ENCODE results near the gene SMIM29. TPM values are rescaled to one million over a fixed set of nuclear protein-coding genes. Genes with fewer than 3 reads are reported as not detected.

The SMIM29 gene
- total RNA-seq, 4 donors from 2014 or later = 17.3 to 21.6 (median 18.2) TPM

DNA sequence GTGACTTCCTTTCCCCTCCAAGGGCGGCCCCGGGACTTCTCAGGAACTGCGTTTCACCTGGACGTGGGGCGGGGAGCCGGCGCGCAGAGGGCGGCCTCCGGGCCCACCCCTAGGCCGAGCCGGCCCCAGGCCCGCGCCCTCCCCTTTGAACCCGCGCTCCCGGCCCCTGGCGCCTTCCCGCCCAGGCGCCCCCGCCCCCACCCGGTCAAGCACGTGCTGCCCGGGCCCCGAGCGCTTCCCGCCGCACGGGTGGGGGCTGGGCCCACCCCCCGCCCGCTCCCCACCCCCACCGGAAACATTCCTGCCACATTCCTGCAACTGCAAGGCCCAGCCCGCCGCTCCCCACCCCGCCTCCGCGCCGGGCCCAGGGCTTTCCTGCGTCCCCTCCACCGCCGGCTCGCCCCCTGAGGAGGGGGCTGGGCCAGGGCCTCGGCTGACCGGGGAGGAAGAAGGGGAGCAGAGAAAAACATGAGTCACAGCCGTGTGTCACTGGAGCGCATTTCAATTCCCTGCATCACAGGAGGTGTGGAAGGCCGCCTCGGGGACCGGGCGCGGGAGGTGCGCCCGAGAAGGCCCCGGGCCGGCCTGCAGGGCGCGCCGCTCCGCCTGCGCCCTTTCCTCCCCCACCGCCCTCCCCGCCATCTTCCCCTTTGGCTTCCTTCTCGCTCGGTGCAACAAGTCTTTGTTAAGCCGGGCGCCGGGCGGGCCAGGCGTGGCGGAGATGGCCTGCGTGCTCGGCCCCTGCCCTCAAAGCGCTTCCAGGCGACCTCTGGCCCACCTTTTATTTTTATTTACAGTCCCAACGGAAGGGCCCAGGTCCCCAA, 13.3 kb downstream of the SMIM29 start:
- peak in 1 of 4 donors; percentile 48 for TF ChIP-seq POLR2A (IDR thresholded peaks at IDR 0.05)
- TF ChIP-seq, protein P1, sequence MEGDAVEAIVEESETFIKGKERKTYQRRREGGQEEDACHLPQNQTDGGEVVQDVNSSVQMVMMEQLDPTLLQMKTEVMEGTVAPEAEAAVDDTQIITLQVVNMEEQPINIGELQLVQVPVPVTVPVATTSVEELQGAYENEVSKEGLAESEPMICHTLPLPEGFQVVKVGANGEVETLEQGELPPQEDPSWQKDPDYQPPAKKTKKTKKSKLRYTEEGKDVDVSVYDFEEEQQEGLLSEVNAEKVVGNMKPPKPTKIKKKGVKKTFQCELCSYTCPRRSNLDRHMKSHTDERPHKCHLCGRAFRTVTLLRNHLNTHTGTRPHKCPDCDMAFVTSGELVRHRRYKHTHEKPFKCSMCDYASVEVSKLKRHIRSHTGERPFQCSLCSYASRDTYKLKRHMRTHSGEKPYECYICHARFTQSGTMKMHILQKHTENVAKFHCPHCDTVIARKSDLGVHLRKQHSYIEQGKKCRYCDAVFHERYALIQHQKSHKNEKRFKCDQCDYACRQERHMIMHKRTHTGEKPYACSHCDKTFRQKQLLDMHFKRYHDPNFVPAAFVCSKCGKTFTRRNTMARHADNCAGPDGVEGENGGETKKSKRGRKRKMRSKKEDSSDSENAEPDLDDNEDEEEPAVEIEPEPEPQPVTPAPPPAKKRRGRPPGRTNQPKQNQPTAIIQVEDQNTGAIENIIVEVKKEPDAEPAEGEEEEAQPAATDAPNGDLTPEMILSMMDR (IDR thresholded peaks at IDR 0.05) = no peak
- no peaks in the 10 kb centered on the region for H3K9me3 ChIP-seq
- peak overlapping the region; percentile 93 to 98 (median 96) for H3K27ac ChIP-seq
- peak overlapping the region; percentile 71 to 88 (median 80) for H3K4me3 ChIP-seq
- no peak for DNase-seq
- WGBS, 2 donors = 8 to 14% methylated on average over 12 to 21 of the region's 75 CpGs
- peaks cover 0 to 9% (median under 1%) of the 10 kb centered on the region in 3 donors for H3K36me3 ChIP-seq
- H3K4me1 ChIP-seq = peaks cover 0 to 59% (median 21%) of the 10 kb centered on the region in 3 donors
- intact Hi-C loops (cut with DNase I) = no loop called here
- no peaks in the 10 kb centered on the region for H3K27me3 ChIP-seq

DNA sequence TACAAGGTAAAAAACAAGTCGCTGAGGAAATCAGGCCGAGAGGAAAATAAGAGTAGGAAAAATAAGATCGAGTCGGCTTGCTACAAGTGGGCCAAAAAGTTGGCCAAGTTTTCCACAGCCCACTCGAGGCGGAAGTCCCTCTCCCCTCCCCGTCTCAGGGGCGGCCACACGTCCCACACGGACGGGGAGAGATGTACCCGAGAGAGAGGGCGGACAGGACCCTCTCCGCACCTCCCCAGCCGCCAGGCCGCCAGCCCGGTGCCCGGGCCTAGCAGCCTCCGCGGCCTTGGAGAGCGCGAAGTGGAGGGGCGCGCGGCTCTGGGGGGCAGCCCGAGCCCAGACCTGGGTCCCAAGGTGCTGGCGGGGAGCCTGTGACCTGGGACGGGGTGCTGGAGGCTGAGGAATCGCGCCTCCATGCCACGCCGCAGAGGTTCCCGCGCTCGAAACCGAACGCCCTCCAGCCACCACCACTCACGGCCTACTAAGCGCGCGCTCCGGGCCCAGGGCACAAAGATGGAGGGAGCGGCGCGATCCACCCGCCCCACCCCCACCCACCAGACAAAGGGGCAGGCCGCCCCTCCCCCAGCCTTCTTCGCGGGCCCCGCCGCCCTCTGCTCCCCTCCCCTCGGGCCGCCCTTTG, 14.0 kb downstream of the SMIM29 start:
- TF ChIP-seq, protein P1 (IDR thresholded peaks at IDR 0.05) = no peak
- TF ChIP-seq POLR2A (IDR thresholded peaks at IDR 0.05) = no peak
- no peak for DNase-seq
- intact Hi-C loops (cut with DNase I) = no loop called here
- H3K4me3 ChIP-seq = peak overlapping the region in 2 of 4 donors; percentile 77 to 83
- WGBS, 2 donors = 71 to 77% methylated on average over 11 to 15 of the region's 53 CpGs
- peaks cover 0 to 59% (median 27%) of the 10 kb centered on the region in 3 donors for H3K4me1 ChIP-seq
- H3K27ac ChIP-seq = peak overlapping the region; percentile 93 to 98 (median 96)
- H3K9me3 ChIP-seq = no peaks in the 10 kb centered on the region
- peaks cover 0 to 2% (median 0%) of the 10 kb centered on the region in 3 donors for H3K36me3 ChIP-seq
- no peaks in the 10 kb centered on the region for H3K27me3 ChIP-seq

DNA sequence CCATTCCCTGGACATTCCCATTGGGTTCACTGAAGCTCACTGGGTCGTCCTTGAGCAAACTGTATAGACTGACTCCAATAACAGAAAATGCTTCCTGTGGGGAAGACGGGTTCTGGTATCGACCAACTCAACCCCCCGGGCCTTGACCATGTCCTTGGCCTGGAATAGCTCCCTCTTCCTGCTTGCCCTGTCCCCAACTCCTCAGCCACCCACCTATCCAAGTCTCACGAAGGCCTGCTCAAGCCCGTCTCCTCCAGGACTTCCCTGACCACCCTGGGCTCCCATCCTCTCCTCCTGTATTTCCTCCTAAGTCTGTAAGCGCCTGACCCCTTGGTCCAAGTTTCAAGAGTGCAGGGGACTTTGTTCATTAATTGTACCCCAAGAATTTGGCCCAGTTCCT, 14.9 kb downstream of the SMIM29 start:
- peak overlapping the region; percentile 13 to 97 (median 71) for H3K27ac ChIP-seq
- TF ChIP-seq, protein P1 (IDR thresholded peaks at IDR 0.05) = no peak
- TF ChIP-seq POLR2A (IDR thresholded peaks at IDR 0.05) = no peak
- H3K27me3 ChIP-seq = no peaks in the 10 kb centered on the region
- 92 to 98% methylated on average over 7 of the region's 7 CpGs for WGBS, 2 donors
- H3K9me3 ChIP-seq = no peaks in the 10 kb centered on the region
- no peaks in the 10 kb centered on the region for H3K36me3 ChIP-seq
- H3K4me3 ChIP-seq = no peak overlapping the region
- DNase-seq = no peak
- intact Hi-C loops (cut with DNase I) = no loop called here
- peaks cover 0 to 59% (median 23%) of the 10 kb centered on the region in 3 donors for H3K4me1 ChIP-seq

DNA sequence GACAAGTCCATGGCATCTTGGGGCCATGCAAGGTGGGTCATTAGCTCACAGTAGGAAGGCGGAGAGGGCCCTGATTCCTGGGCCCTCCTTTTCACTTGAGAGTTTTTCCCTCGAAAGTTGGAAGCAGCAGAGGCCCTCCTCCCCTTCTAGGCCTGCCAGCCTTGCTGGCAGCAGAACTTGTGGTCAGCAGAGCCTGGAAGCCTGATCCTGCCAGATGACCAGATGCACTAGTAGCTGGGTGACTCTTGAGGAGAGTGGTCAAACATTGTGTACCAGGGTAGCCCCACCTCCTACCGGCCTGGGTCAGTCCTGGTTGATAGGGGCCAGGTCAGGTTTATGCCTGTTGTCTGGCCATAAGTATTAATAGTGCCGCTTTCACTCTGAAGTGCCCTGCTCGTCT, 15.9 kb downstream of the SMIM29 start:
- no peaks in the 10 kb centered on the region for H3K36me3 ChIP-seq
- peaks cover under 1 to 59% (median 22%) of the 10 kb centered on the region in 3 donors for H3K4me1 ChIP-seq
- DNase-seq = no peak
- WGBS, 2 donors = 81 to 88% methylated on average over 3 of the region's 5 CpGs
- intact Hi-C loops (cut with DNase I) = no loop called here
- H3K9me3 ChIP-seq = no peaks in the 10 kb centered on the region
- no peak overlapping the region for H3K4me3 ChIP-seq
- H3K27ac ChIP-seq = peak overlapping the region in 1 of 4 donors; percentile 10
- TF ChIP-seq, protein P1 (IDR thresholded peaks at IDR 0.05) = no peak
- TF ChIP-seq POLR2A (IDR thresholded peaks at IDR 0.05) = no peak
- no peaks in the 10 kb centered on the region for H3K27me3 ChIP-seq

Data from esophagus squamous epithelium (tissue), 5 donors.